Natural killer cell treated with Interleukin-12 subunit alpha and Interleukin-12 subunit beta and Interleukin-15 and Interleukin-18, amount 100 ng/mL, for 72 hours (primary cell): Measurements from ENCODE around the gene APOBEC4. TPM values are rescaled to one million over a fixed set of nuclear protein-coding genes. Genes with fewer than 3 reads are reported as not detected.

Experiments used
- ATAC-seq, 2 donors: fragments of 150-1000 bp; cut with Tn5 transposase in 1 of 2; sonication (Bioruptor Pico), chemical (Tn5 transposase) in 1 of 2; 2 replicates each; pipeline ENCODE4 v1.10.0; 2021
- DNase-seq: peaks from one replicate; pipeline ENCODE4 v3.0.0; 2022; ENCODE audit warnings: low spot score
- H3K27ac Mint-ChIP-seq, 2 donors: 1 replicate in 1 of 2; 2 replicates in 1 of 2; pipeline ENCODE4 v1.8.0; 2022; ENCODE audit warnings: mixed read lengths in 2 of 2, mild to moderate bottlenecking in 1 of 2, moderate library complexity in 1 of 2
- H3K27me3 Mint-ChIP-seq, 2 donors: 1 replicate in 1 of 2; 2 replicates in 1 of 2; pipeline ENCODE4 v1.8.0; 2022; ENCODE audit warnings: mixed read lengths in 2 of 2
- H3K36me3 Mint-ChIP-seq: one replicate; pipeline ENCODE4 v1.8.0; 2022; ENCODE audit warnings: mixed read lengths
- H3K4me1 Mint-ChIP-seq, 2 donors: 1 replicate in 1 of 2; 2 replicates in 1 of 2; pipeline ENCODE4 v1.8.0; 2022; ENCODE audit warnings: low read depth in 2 of 2, mixed read lengths in 2 of 2, mild to moderate bottlenecking in 1 of 2
- H3K4me3 Mint-ChIP-seq: one replicate; pipeline ENCODE4 v1.8.0; 2022; ENCODE audit warnings: mixed read lengths
- H3K9me3 Mint-ChIP-seq: 2 replicates; pipeline ENCODE4 v1.8.0; 2022; ENCODE audit warnings: mixed read lengths
- total RNA-seq, 2 donors: library from RNA; stranded (reverse); gene quantifications; one replicate each; pipeline ENCODE4 v1.2.3, GENCODE V29; 2022

Gene APOBEC4
- total RNA-seq, 2 donors from 2014 or later, result not detected

DNA sequence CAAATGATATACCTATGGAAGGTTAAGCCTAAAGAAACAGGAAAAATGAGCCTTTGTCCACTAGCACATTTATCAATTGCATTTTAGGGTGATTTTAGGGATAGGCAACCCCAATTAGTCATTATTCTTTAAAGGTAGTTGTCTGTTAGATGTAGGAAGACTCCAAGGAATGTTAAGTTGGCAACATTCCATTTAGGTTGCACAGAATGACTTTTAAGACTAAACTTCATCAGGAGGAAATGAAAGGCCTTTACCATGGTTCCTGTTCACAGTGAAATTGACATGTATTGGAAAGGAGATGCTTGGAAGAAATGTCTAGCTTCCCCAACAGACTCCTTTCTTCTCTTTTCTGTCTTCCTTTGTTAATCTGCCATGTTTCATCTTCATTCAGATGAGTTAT lies 1.6 kb upstream of the APOBEC4 start:
- Mint-ChIP-seq H3K27me3 (peaks cover 5 to 7% of the 10 kb centered on the region in 2 donors), H3K27ac (peak overlapping the region in 1 of 2 donors; percentile 98), H3K36me3 (no peaks in the 10 kb centered on the region), H3K9me3 (peaks cover 2% of the 10 kb centered on the region), H3K4me3 (no peak overlapping the region), H3K4me1 (peaks cover 31 to 37% of the 10 kb centered on the region in 2 donors)
- no peak for ATAC-seq
- no peak for DNase-seq

DNA sequence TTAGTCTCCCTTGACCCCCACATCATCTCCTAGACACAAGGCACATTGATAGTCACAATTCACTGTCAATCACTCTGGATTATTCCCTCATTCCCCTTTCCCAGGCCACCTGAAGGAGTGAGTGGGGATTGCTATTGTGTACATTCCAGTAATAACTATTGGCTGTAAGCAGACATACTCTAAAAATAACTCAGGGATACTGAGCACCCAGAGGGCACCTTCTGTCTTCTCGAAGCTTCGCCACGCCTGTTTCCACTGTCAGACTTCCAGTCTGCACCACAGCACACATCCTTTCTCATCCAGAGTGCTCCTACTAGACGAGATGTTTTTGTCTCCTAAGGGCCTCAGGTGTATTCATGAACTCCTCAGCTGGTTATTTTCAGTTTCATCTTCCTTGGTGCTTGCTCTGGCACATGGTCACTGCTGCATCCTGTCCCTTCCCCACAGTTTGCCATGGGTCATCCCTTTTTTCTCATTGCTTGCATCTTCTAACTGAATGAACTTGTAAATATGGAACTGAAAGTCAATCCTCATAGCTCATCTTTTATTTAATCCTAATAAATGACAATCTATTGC lies 848 bp upstream of the APOBEC4 start:
- Mint-ChIP-seq H3K9me3 (peaks cover 2% of the 10 kb centered on the region), H3K4me3 (peak overlapping the region; percentile 60), H3K4me1 (peaks cover 31 to 37% of the 10 kb centered on the region in 2 donors), H3K27ac (peak overlapping the region; percentile 95 to 98), H3K27me3 (peaks cover 1 to 2% of the 10 kb centered on the region in 2 donors), H3K36me3 (no peaks in the 10 kb centered on the region)
- ATAC-seq, result no peak
- no peak for DNase-seq

DNA sequence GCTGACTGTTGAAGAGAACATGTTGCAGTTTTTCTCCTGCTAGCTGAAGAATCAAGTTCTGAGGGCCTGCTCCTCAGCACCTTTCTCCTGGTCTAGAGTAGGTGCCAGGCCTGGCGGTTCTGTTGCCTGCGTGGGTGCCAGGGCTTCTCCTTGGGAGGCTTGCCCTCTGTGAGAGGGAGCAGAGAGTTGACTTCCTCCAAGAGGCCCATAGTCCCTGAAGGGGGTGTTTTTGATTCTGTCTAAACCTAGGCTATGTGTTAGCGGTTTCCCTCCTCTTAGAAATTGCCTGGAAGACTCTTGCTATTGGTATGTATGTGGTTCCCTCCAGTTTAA lies 312 bp upstream of the APOBEC4 start:
- ATAC-seq, result no peak
- no peak for DNase-seq
- peak overlapping the region; percentile 95 to 98 for H3K27ac Mint-ChIP-seq
- peak overlapping the region; percentile 60 for H3K4me3 Mint-ChIP-seq
- H3K4me1 Mint-ChIP-seq, result peaks cover 31 to 37% of the 10 kb centered on the region in 2 donors
- peaks cover 2 to 4% of the 10 kb centered on the region in 2 donors for H3K27me3 Mint-ChIP-seq
- no peaks in the 10 kb centered on the region for H3K36me3 Mint-ChIP-seq
- peaks cover 2% of the 10 kb centered on the region for H3K9me3 Mint-ChIP-seq

DNA sequence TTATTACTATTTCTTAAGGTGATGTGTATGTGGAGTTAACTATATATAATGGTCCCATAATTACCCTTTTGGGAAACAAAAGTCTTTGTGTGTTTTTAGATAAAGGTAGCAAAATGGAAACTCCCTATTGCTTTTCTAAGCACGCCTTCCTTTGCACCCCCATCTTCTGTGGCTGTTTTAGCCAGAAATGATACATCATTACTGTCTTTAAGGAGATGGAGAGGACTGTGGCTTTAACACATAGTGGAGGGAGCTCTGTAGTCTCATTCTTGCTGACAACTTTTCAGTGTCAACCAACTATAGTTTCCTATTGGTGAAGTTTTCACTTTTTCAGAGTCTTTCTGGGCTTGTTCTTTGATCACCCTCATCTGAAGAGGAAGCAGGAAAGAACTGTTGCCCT lies 1.0 kb downstream of the APOBEC4 start:
- H3K27ac Mint-ChIP-seq, result peak overlapping the region; percentile 95 to 98
- no peak for DNase-seq
- peak; percentile 94 to 97 for ATAC-seq
- peaks cover 11 to 18% of the 10 kb centered on the region in 2 donors for H3K27me3 Mint-ChIP-seq
- H3K9me3 Mint-ChIP-seq, result peaks cover 2% of the 10 kb centered on the region
- peaks cover 31 to 37% of the 10 kb centered on the region in 2 donors for H3K4me1 Mint-ChIP-seq
- no peaks in the 10 kb centered on the region for H3K36me3 Mint-ChIP-seq
- peak overlapping the region; percentile 85 for H3K4me3 Mint-ChIP-seq

DNA sequence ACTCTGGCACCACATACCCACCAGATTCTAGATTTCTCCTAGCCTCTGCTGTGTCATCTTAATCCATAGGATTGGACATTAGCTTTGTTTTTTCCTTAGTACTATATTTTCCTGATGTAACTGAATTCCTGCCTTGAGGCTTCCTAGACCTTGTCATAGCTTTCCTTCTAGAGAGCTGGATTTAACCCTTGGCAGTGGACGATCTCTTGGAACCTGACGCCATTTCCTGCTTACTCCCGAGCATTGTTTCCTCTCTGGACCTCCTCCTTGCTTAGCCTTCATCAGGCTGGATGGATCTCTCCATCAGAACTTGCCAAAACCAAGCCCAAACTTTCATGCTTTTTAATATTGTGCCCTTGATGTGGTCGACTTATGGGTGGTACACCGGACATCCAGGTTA lies 1.5 kb downstream of the APOBEC4 start:
- H3K9me3 Mint-ChIP-seq, result peaks cover 2% of the 10 kb centered on the region
- peaks cover 14 to 22% of the 10 kb centered on the region in 2 donors for H3K27me3 Mint-ChIP-seq
- ATAC-seq (peak in 1 of 2 donors; percentile 6), DNase-seq (no peak)
- no peaks in the 10 kb centered on the region for H3K36me3 Mint-ChIP-seq
- peak overlapping the region; percentile 85 for H3K4me3 Mint-ChIP-seq
- H3K4me1 Mint-ChIP-seq, result peaks cover 31 to 37% of the 10 kb centered on the region in 2 donors
- peak overlapping the region; percentile 95 to 98 for H3K27ac Mint-ChIP-seq

DNA sequence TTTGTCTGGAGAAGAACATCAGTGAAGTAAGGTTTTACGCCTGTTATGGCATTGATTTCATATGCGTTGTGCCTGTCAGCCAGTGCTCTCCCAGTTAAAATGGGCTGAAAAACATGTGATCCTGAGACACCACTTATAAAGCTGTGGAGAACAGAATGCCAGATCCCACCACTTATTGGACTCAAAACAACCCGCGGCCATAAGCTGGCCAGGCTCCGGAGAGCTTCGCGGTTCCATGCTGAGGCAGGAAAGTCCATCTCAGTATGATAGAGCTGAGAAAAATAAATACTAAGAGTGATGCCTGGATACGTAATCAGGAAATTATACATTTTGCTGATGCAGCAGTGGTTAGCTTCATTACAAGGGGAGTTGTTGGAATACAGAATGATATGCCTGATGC lies 5.1 kb downstream of the APOBEC4 start:
- H3K36me3 Mint-ChIP-seq, result no peaks in the 10 kb centered on the region
- no peak for DNase-seq
- ATAC-seq, result no peak
- peaks cover 18 to 19% of the 10 kb centered on the region in 2 donors for H3K4me1 Mint-ChIP-seq
- H3K4me3 Mint-ChIP-seq, result no peak overlapping the region
- H3K27ac Mint-ChIP-seq, result no peak overlapping the region
- peaks cover 26 to 38% of the 10 kb centered on the region in 2 donors for H3K27me3 Mint-ChIP-seq
- peaks cover 2% of the 10 kb centered on the region for H3K9me3 Mint-ChIP-seq

GRCh38 chr1:183646776-183647175 lies 6.3 kb downstream of the APOBEC4 start:
- DNase-seq (no peak), ATAC-seq (no peak)
- peaks cover 1% of the 10 kb centered on the region for H3K9me3 Mint-ChIP-seq
- no peak overlapping the region for H3K27ac Mint-ChIP-seq
- no peaks in the 10 kb centered on the region for H3K36me3 Mint-ChIP-seq
- no peak overlapping the region for H3K4me3 Mint-ChIP-seq
- H3K27me3 Mint-ChIP-seq, result peaks cover 30 to 39% of the 10 kb centered on the region in 2 donors
- H3K4me1 Mint-ChIP-seq, result peaks cover 6 to 7% of the 10 kb centered on the region in 2 donors

DNA sequence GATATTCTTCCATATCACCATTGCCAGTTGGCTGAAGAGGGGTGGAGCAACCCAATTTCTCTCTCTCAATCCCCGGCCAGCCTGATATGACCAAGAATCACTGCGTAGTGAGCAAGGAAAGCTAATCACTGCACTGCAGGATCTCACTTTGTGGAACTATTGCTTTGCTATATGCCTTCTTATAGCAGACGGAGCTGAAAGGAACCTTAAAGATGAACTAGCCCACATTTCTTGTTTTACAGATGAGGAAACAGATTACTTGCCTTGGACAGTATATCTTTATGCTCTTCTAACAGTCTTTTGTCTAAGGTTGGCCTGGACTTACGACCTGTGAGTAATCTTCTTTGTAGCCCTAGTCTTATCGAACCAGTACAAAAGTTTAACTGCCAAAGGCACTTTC lies 7.6 kb downstream of the APOBEC4 start:
- H3K27ac Mint-ChIP-seq, result no peak overlapping the region
- H3K27me3 Mint-ChIP-seq, result peaks cover 29 to 48% of the 10 kb centered on the region in 2 donors
- H3K9me3 Mint-ChIP-seq, result no peaks in the 10 kb centered on the region
- H3K36me3 Mint-ChIP-seq, result no peaks in the 10 kb centered on the region
- ATAC-seq, result no peak
- no peaks in the 10 kb centered on the region for H3K4me1 Mint-ChIP-seq
- DNase-seq, result no peak
- H3K4me3 Mint-ChIP-seq, result no peak overlapping the region

GRCh38 chr1:183642166-183642565 lies 10.9 kb downstream of the APOBEC4 start:
- no peak overlapping the region for H3K4me3 Mint-ChIP-seq
- no peaks in the 10 kb centered on the region for H3K4me1 Mint-ChIP-seq
- no peaks in the 10 kb centered on the region for H3K9me3 Mint-ChIP-seq
- H3K27ac Mint-ChIP-seq, result no peak overlapping the region
- no peaks in the 10 kb centered on the region for H3K36me3 Mint-ChIP-seq
- DNase-seq (no peak), ATAC-seq (peak in 1 of 2 donors; percentile 54)
- H3K27me3 Mint-ChIP-seq, result peaks cover 21 to 31% of the 10 kb centered on the region in 2 donors

- ATAC-seq (no peak), DNase-seq (no peak)
- Mint-ChIP-seq H3K4me3 (no peak overlapping the region), H3K4me1 (peaks cover 8 to 11% of the 10 kb centered on the region in 2 donors), H3K27ac (no peak overlapping the region), H3K27me3 (peaks cover 9 to 12% of the 10 kb centered on the region in 2 donors), H3K9me3 (no peaks in the 10 kb centered on the region), H3K36me3 (peaks cover 5% of the 10 kb centered on the region)
These were observed 12.9 kb downstream of the APOBEC4 start for GRCh38 chr1:183640193-183640592.

DNA sequence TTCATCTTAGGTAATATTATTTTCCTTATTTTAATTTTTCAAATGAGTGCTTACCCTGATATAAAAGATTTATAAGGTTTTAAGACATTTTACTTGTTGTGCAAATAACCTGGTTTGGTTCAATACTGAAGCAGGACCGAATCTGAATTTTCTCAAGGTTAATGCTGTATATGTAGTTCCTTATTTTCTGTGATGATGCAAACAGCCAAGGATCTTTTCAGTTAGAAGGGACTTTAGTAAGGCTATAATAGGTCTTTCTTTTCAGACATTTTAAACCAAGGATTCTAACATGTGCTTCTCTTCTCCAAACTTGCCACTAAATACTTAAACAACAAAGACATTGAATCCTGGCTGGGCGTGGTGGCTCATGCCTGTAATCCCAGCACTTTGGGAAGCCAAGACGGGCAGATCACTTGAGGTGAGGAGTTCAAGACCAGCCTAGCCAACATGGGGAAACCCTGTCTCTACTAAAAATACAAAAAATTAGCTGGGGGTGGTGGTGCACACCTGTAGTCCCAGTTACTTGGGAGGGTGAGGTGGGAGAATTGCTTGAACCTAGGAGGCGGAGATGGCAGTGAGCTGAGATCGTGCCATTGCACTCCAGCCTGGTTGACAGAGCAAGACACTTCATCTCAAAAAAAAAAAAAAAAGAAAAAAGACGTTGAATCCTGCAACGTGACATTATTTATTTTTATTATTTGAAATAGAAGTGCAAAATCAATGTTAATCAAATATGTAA lies 14.3 kb downstream of the APOBEC4 start:
- no peak overlapping the region for H3K27ac Mint-ChIP-seq
- H3K9me3 Mint-ChIP-seq, result no peaks in the 10 kb centered on the region
- peaks cover 8 to 10% of the 10 kb centered on the region in 2 donors for H3K27me3 Mint-ChIP-seq
- ATAC-seq (no peak), DNase-seq (no peak)
- H3K36me3 Mint-ChIP-seq, result peaks cover 5% of the 10 kb centered on the region
- H3K4me3 Mint-ChIP-seq, result no peak overlapping the region
- peaks cover 8 to 21% of the 10 kb centered on the region in 2 donors for H3K4me1 Mint-ChIP-seq

DNA sequence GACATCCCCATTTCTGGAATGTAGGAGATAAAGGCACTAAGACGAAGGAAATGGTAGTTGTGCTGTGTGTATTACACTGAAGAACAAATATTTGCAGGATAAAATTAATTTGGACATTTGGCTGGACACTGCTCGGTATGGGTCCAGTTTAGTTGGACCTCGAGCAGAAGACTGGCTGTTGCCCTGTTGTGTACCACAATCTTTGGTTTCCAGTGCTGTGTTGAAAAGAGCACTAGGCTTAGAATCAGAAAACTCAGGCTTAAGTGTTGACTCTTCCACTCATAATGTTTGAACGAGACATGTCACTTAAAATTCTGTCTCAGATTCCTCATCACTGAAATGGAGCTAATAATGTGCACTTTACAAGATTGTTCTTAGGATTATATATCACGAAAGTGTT lies 16.3 kb downstream of the APOBEC4 start:
- H3K4me1 Mint-ChIP-seq, result peaks cover 16 to 36% of the 10 kb centered on the region in 2 donors
- DNase-seq (no peak), ATAC-seq (no peak)
- peaks cover 2 to 8% of the 10 kb centered on the region in 2 donors for H3K27me3 Mint-ChIP-seq
- H3K36me3 Mint-ChIP-seq, result peaks cover 5% of the 10 kb centered on the region
- H3K4me3 Mint-ChIP-seq, result peak overlapping the region; percentile 96
- H3K27ac Mint-ChIP-seq, result peak overlapping the region; percentile 93
- H3K9me3 Mint-ChIP-seq, result no peaks in the 10 kb centered on the region

GRCh38 chr1:183636334-183636682 lies 16.8 kb downstream of the APOBEC4 start:
- peaks cover 16 to 37% of the 10 kb centered on the region in 2 donors for H3K4me1 Mint-ChIP-seq
- ATAC-seq (no peak), DNase-seq (no peak)

GRCh38 chr1:183635606-183636333 lies 17.3 kb downstream of the APOBEC4 start, which contains the start of gene ARPC5:
Gene ARPC5, minus strand, starts transcription at chr1:183635783. Its CDS starts 124 bp downstream, at chr1:183635659.
- Mint-ChIP-seq H3K4me1 (peaks cover 18 to 40% of the 10 kb centered on the region in 2 donors), H3K27ac (peak within 1 kb of the TSS; percentile 93), H3K4me3 (peak within 1 kb of the TSS; percentile 96), H3K27me3 (peaks cover 0 to 2% of the 10 kb centered on the region in 2 donors), H3K36me3 (peaks cover 8% of the 10 kb centered on the region), H3K9me3 (no peaks in the 10 kb centered on the region)
- ATAC-seq (peak; percentile 97 to 98), DNase-seq (peak; percentile 98)

More at GRCh38 chr1:183636334-183636682, 16.8 kb downstream of the APOBEC4 start:
- peak overlapping the region; percentile 93 for H3K27ac Mint-ChIP-seq
- H3K36me3 Mint-ChIP-seq, result peaks cover 5% of the 10 kb centered on the region
- peak overlapping the region; percentile 96 for H3K4me3 Mint-ChIP-seq
- no peaks in the 10 kb centered on the region for H3K9me3 Mint-ChIP-seq
- peaks cover 2 to 3% of the 10 kb centered on the region in 2 donors for H3K27me3 Mint-ChIP-seq
